ENCODE measurements around the gene CD59. TPM values are rescaled to one million over a fixed set of nuclear protein-coding genes. Genes with fewer than 3 reads are reported as not detected.

The CD59 gene
- total and polyA plus RNA-seq, 9 of the 15 experiments (the other 6 are each of a cell fraction or from before 2014, with no cell fraction given) = 38.1 to 338 (median 173) TPM

- WGBS (ENCODE audit: insufficient coverage, low coverage, missing lambda C conversion rate) = 2% methylated on average over 3 of the region's 3 CpGs
- FAIRE-seq (no peak), DNase-seq (ENCODE audit: extremely low read depth in 1 of 4, low spot score in 3 of 4) (no peak), ATAC-seq (no peak)
- no peaks in the 10 kb centered on the region for H4K20me1 ChIP-seq (replicated peaks; ENCODE audit: control insufficient read depth, insufficient read depth, low read length)
- H3K4me1 ChIP-seq (replicated peaks in 1 of 2; ENCODE audit: control insufficient read depth in 2 of 2, insufficient read depth in 2 of 2, low read length in 2 of 2) = no peaks in the 10 kb centered on the region; a peak in 1 of 5 replicates
- in situ Hi-C loops (cut with MboI) = no loop called here
- ChIA-PET POLR2A (interaction anchor here (0.7 kb wide), 1 partner anchor 18 kb away, joined by 3 read pairs; no protein-coding TSS in a partner anchor), CTCF (ENCODE audit: low intra/inter-chr PET ratio) (no interaction called here)
- no peak overlapping the region for H3K4me3 ChIP-seq
- no peaks in the 10 kb centered on the region for H3K9me3 ChIP-seq (replicated peaks; ENCODE audit: control insufficient read depth, insufficient read depth, low read depth, low read length)
- no peak overlapping the region for H3K4me2 ChIP-seq (ENCODE audit: insufficient read depth, low read length)
- H3K79me2 ChIP-seq (ENCODE audit: control insufficient read depth, insufficient read depth, low read length) = no peaks in the 10 kb centered on the region
- H3K36me3 ChIP-seq (ENCODE audit: control insufficient read depth, insufficient read depth, low read length) = no peaks in the 10 kb centered on the region
- H3K27me3 ChIP-seq (ENCODE audit: control insufficient read depth in 2 of 2, insufficient read depth in 2 of 2, low read length in 2 of 2) = peaks cover 25 to 48% of the 10 kb centered on the region in 2 experiments; a peak in 4 of 5 replicates
- intact Hi-C loops (cut with micrococcal nuclease) = no loop called here
- H2AFZ ChIP-seq (ENCODE audit: low read depth, low read length) = no peak overlapping the region
- no peaks in the 10 kb centered on the region for H3K9me1 ChIP-seq (ENCODE audit: control insufficient read depth, insufficient read depth, low read length)
- TF ChIP-seq ZNF24 (IDR thresholded peaks at IDR 0.05) (no peak), ZSCAN32 (CRISPR knock-in tag; IDR thresholded peaks at IDR 0.05) (no peak), GABPA (tag; conservative IDR thresholded peaks at IDR 0.05; ENCODE audit: low read depth) (no peak), SMAD4 (CRISPR knock-in tag; conservative IDR thresholded peaks at IDR 0.05) (no peak), ZNF354B (CRISPR knock-in tag; IDR thresholded peaks at IDR 0.05) (no peak), DMBX1 (CRISPR knock-in tag; IDR thresholded peaks at IDR 0.05; ENCODE audit: borderline replicate concordance) (no peak)
- no TSS peak for BruUV-seq (replicated peaks)
- no peak overlapping the region for H3K27ac ChIP-seq (ENCODE audit: extremely low read depth, low read depth, low read length)
- no peak overlapping the region for H3K9ac ChIP-seq (ENCODE audit: insufficient read depth in 1 of 2, low read depth in 2 of 2, low read length in 2 of 2)
These were observed 78.5 kb downstream of the CD59 start for GRCh38 chr11:33657757-33658156.

GRCh38 chr11:33656768-33657167 is 79.5 kb downstream of the CD59 start:
- H3K4me3 ChIP-seq = no peak overlapping the region
- no peaks in the 10 kb centered on the region for H3K9me3 ChIP-seq (replicated peaks; ENCODE audit: control insufficient read depth, insufficient read depth, low read depth, low read length)
- H3K4me2 ChIP-seq (ENCODE audit: insufficient read depth, low read length) = no peak overlapping the region
- no peak for DNase-seq (ENCODE audit: extremely low read depth in 1 of 4, low spot score in 3 of 4)
- BruUV-seq (replicated peaks) = no TSS peak
- POLR2A ChIA-PET = interaction anchor here (0.6 kb wide), 1 partner anchor 11 kb away, joined by 4 read pairs; no protein-coding TSS in a partner anchor
- no peak overlapping the region for H3K9ac ChIP-seq (ENCODE audit: insufficient read depth in 1 of 2, low read depth in 2 of 2, low read length in 2 of 2)
- FAIRE-seq = no peak
- peaks cover 20 to 48% of the 10 kb centered on the region in 2 experiments; a peak in 4 of 5 replicates for H3K27me3 ChIP-seq (ENCODE audit: control insufficient read depth in 2 of 2, insufficient read depth in 2 of 2, low read length in 2 of 2)
- no peak overlapping the region for H2AFZ ChIP-seq (ENCODE audit: low read depth, low read length)
- WGBS (ENCODE audit: insufficient coverage, low coverage, missing lambda C conversion rate) = 1% methylated on average over 7 of the region's 7 CpGs
- intact Hi-C loops (cut with micrococcal nuclease) (no loop called here), in situ Hi-C loops (cut with MboI) (no loop called here)
- ATAC-seq = no peak
- no peaks in the 10 kb centered on the region for H3K9me1 ChIP-seq (ENCODE audit: control insufficient read depth, insufficient read depth, low read length)
- H3K27ac ChIP-seq (ENCODE audit: extremely low read depth, low read depth, low read length) = no peak overlapping the region
- CTCF ChIA-PET (ENCODE audit: low intra/inter-chr PET ratio) = no interaction called here
- H3K79me2 ChIP-seq (ENCODE audit: control insufficient read depth, insufficient read depth, low read length) = no peaks in the 10 kb centered on the region
- no peaks in the 10 kb centered on the region for H4K20me1 ChIP-seq (replicated peaks; ENCODE audit: control insufficient read depth, insufficient read depth, low read length)
- H3K36me3 ChIP-seq (ENCODE audit: control insufficient read depth, insufficient read depth, low read length) = no peaks in the 10 kb centered on the region
- H3K4me1 ChIP-seq (replicated peaks in 1 of 2; ENCODE audit: control insufficient read depth in 2 of 2, insufficient read depth in 2 of 2, low read length in 2 of 2) = no peaks in the 10 kb centered on the region; a peak in 1 of 5 replicates
- TF ChIP-seq CHCHD3 (CRISPR knock-in tag; IDR thresholded peaks at IDR 0.05) = no peak
- TF ChIP-seq ZNF696 (CRISPR knock-in tag; conservative IDR thresholded peaks at IDR 0.05) = no peak
- TF ChIP-seq ZNF518B (CRISPR knock-in tag; IDR thresholded peaks at IDR 0.05) = no peak
- TF ChIP-seq MBD1 (CRISPR knock-in tag; IDR thresholded peaks at IDR 0.05) = no peak

Data from K562 (cell line).